HG03565 (cell line): ENCODE data around the gene FGD5.

ENCODE experiments used
- ATAC-seq: cut with Tn5 transposase; IDR thresholded peaks from one replicate; pipeline ENCODE4 v1.9.1; 2021; ENCODE audit warnings: mild to moderate bottlenecking, moderate library complexity; ENCODE audit not compliant: unreplicated experiment

The FGD5 gene

DNA sequence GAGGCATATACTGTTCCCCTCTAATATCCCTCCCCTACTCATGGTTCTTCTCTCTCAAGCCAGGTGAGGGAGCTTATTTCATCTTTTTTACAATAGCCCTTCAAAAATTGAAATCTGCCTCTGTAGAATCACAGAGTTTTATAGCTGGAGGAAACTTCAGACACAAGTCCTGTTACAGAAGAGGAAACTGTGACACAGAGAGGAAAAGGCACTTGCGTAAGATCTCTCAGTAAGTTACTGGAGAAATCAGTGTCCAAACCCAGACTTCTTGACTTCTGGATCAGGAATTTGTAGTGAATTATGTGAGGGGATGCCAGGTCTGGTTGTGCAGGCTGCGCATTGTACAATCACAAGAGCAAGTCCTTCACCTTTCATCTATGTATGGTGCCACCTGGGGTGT lies 4.6 kb downstream of the FGD5 start:
- no peak for ATAC-seq

DNA sequence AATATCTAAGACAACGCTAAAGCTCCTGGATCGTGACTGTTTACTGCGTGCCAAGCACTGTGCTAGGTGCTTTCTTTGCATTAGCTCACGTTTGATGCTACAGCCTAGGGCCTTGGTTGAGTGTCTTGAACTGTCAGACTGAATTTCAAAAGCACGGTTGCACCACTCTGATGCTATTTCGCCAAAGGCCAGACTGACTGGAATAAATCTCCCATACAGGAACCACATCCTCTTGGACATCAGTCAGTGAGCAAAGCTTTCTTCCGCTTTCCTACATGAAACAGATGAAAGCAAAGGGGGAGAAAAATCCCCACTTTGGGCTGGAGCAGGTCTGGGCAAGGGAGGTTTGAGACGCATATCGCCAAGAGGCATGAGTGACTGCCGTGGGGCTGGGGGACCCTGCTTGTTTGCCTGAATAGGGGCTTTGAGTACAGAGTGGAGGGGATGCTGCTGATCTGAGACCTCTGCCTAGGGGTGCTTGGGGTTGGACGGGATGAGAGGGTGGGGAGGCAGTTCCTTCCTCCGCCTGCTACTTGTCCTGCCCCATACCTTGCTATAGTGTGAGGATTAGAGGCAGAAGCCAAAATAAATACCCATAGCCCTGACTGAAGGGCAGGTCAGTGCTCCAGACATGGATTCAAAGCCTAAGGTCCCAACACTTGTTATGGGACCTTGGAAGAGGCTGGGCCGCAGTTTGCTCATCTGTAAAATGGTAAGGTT lies 5.3 kb downstream of the FGD5 start:
- ATAC-seq, result no peak

DNA sequence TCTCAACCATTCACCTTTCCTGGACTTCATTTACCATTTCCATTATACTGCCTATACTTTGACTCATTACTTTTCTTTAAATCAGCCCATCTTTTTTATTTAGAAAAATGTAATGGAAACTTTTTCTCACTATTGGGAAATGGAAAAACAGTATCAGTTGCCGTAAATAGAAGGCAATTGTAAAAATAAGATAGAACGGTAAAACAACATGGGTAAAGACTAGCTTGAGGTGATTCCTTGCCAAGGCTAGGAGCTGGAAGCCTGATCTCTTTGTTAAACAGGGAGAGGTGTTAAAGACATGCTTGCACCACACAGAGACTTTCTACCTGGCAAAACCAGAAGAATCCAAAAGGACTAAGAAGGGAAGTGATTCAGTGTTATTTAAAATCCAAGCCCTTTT lies 5.9 kb downstream of the FGD5 start:
- ATAC-seq, result no peak

DNA sequence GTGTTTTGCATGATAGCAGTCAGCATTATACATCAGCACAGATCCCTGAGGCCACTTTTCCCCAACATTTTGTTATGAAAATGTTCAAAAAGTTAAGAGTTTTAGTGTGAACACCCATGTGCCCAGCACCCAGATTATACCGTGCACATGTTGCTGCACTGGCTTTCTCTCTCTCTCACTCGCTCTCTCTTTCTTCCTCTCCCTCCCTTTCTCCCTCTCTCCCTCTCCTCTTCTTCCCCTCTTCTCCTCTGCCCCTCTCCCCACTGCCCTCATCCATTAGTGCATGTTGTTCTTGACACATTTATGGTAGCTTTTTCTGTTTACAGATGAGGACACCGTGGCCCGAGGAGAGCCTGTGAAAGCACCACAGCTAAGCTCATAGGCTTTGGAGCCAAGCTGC lies 7.3 kb downstream of the FGD5 start:
- no peak for ATAC-seq

DNA sequence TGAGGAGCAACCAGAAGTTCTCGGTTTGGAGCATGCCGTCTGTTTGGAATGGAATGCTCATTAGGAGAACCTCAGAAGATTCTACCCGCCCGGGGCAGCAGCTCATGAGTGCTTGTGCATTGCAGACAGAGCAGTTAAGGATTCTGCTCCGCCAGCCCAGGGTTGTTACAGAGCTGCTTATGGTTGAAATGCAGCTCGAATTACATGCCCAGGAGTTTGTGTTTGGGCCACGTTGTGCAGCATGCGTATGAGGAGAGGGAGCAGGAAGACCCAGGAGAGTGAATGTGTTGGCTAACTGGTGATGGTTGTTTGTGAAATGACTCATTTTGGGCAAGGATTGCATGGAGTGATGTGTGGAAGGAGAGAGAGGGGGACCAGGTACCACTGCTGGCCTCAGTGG lies 9.0 kb downstream of the FGD5 start:
- no peak for ATAC-seq

DNA sequence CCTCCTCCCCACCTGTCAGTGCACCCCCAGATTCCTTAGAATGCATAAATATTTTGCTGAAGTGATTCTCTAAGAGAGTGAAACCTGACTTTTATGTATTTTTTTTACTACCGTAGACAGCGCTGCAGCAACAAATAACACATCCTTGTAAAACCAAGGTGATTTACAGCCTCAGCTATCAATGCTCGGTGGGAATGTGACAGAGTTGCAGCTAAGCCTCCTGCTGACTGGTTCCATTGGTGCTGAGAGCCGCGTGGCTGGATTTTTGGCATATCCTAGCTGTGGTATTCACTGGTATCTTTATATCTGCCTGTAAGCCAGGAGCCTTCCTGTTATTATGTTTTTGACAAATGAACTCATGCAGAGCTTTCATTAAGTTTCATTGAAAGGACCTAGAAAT lies 11.0 kb downstream of the FGD5 start:
- ATAC-seq, result no peak

DNA sequence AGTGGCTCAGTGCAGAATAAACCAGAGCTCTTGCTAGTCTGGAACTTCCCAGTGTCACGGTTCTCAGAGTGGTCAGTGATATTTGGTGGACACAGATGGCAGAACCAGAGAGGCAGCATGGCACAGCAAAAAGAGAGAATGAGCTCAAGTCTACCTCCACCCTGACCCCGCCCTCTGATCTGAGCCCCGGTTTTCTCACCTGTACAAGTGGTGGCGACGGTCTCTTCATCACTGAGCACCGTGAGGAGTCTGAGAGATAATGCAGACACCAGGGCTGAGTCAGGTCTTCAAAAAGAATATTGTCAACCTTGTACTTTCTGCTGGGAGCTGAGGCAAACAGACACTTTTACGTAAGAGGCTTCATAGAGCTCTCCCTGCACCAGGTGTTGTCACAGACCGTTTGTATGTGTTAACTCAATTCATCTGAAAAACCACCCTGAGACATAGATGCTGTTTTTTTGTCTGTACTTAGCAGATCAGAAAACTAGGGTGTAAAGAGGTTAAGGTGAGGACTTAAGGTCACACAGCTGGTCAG lies 13.2 kb downstream of the FGD5 start:
- no peak for ATAC-seq

DNA sequence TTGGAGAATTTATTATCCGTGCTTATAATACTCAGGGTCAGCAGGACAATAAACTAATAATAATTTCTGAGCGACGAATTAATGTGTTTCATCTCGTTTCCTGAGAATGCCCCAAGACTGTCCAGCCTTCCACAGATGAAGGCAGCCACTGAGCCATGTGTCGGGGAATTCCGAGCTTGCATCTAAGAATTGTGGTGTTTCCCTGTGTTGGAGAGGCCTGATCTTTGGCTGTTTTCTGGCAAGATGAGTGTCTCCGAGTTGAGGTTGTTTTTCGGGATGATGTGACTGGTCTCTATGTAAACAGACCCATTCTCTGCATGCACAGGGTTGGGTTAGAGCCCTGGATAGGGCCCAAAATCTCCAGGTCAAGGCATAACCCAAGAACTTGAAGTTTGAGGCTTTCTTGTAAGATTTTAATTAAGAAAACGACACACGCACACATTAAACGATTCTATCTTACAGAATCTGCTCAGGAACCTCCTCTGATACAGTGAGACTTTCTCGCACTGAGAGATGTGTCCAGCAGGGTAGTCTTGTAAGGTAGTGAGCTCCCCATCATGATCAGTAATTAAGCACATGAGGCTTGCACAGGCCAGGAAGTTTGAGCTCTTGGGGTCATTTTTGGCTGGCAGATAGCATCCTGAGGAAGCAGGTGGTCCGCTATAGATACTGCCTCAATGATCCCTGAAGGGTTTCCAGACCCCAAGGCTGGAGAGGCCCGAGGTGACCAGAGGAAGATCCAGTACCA lies 14.4 kb downstream of the FGD5 start:
- ATAC-seq, result no peak

DNA sequence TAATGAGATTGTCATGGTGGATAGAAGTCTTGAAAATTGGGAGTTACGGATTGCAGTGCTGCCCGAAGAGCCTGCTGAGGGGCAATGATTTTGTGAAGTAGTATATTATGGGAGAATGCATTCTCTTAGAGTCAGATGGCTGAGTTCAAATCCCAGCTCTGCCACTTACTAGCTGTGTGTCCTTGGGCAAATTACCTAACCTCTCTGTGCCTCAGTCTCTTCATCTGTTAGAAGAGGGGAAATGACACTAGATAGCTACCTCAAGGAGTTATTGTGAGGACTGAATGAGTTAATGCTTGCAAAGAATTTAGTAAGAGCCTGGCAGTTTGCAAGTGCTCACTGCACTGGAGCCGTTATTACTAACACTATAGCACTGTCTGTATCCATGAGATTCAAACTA lies 15.4 kb downstream of the FGD5 start:
- no peak for ATAC-seq

DNA sequence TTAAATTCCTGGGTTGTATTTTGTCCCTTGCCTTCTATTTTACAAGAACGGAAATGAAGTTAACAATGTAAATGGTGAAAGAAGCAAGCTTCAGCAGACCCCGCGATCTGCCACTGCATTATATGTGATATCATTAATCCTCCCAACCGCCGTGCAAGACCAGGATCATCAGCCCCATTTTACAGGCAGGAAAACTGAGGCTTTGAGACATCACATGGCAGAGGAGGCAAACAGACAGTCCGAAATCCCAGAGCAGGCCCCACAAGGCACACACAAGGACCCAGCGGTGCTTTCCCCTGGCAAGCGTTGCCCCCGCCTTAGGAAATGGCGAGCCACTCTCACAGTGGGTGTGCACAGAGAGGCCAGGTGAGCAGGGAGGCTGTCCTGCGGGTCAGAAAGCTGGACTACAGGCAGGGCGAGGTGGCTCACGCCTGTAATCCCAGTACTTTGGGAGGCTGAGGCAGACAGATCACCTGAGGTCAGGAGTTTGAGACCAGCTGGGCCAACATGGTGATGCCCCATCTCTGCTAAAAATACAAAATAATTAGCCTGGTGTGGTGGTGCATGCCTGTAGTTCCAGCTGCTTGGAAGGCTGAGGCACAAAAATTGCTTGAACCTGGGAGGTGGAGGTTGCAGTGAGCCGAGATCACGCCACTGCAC lies 16.2 kb downstream of the FGD5 start:
- ATAC-seq, result no peak

DNA sequence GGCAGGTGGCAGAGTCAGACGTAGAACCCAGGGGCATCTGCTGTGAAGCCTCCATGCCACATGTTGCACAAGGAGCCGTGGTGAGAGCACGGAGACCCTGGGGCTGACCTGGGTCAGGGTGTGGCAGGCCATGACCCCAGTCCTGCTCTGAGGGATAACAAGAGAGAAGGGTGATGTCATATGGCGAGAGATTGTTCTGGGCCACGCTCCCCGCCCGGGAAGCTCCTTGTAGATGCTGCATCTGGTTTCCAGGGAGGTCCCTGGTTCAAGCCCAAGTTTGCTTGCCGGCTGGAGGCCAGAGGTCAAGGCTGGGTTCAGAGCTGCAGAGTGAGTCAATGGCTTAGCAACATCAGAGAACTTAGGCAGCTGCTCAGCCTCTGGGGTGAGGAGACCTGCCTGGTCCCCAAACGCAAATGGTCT lies 17.3 kb downstream of the FGD5 start:
- ATAC-seq, result no peak

DNA sequence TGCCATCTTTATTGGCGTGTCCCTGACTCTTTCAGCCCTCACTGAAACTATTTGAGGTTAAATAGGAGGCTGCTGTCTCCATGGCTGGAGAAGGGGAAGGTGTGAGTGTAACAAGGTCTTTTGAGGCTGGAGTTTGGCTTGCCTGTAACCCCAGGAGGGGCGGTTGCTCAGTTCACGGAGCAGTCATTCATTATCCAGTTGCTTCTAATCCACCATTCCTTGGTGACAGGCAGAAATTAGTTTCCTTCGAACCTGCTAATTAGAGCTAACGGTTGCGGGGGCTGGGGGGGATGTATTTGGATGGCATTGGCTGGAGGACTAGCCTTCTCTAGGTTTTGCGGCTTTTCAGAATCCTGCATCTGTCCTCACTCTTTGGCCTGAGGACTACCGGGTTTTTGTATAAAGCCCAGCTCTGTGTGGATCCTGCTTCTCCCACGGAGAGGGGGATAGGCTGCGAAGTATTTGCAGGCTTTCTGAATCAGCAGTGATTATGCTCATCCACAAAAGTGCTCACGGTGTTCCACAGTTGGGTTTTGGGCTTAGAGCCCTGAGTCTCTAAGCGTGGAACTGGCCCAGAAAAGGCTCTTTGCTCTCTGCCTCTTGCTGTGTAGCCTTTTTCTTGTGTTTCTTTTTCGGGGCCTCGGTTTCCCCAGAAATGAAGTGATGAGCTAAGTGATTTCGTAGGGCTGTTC lies 18.6 kb downstream of the FGD5 start:
- ATAC-seq, result no peak

DNA sequence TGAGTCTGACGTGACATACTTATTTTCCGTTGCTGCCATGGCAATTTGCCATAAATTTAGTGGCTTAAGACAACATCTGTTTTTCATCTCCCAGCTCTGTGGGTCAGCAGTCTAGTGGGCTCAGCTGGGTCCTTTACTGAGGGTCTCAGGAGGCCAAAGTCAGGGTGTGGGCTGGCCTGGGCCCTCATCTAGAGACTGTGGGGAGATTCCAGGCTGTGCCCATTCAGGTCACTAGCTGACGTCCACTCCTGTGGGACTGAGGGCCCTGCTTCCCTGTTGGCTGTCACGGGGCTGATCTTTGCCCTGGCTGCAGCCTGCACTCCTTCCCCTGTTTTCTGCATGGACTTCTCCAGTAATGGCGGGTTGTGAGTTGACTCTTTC lies 19.1 kb downstream of the FGD5 start:
- ATAC-seq, result no peak

DNA sequence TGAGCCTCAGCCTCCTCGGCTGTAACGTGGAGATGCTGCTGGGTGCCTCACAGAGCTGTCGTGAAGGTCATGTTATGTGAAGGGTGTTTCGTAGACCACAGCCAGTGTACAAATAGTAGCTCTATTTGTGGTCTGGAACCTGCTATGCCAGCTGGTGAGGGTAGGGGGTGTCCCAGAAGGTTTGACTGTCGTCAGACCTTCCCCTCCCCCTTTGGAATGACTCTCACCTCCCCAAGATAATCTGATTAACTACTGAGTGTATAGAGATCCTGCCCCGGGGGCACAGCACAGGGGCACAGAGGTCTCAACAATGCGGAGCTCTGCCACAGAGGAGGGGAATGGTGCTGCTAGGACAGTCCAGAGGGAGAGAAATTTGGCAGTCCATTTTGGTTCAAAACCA lies 20.5 kb downstream of the FGD5 start:
- ATAC-seq, result no peak

DNA sequence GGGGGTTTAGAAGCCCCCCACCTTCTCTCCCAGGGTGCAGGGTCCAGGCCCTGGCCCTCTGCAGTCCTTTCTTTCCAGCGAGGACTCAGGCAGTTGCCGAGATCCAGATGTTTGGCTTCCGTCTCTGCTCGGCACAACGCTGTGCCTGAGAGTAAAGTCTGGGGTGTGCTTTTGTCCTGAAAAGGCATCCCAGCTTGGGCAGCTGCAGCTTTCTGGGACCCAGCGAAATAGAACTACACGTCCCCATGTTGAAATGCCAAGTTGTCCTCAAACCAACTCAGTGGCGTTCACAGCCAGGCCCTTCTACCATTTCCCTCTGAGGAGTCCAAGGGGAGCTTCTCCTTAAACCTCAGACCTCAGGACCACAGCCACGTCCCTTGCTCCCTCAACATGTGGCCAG lies 23.1 kb downstream of the FGD5 start:
- ATAC-seq, result no peak

DNA sequence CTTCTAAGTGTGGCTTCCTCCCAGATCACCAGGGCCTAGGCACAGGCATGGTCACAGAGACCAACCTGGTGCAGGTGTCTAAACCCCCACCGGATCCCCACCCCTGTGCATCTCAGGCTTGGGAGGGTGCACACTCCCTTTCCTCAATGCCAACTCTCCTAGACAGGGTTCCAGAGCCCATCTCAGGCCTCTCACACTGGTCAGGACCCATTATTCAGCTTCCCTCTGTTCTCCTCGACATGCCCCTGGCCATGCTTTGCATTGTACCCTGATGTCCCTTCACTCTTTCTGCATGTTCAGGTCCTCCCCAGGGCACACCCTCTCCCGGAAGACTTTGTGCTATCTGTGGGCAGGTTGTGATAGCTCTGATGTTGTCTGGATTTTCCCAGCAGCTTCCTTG lies 23.5 kb downstream of the FGD5 start:
- ATAC-seq, result no peak

DNA sequence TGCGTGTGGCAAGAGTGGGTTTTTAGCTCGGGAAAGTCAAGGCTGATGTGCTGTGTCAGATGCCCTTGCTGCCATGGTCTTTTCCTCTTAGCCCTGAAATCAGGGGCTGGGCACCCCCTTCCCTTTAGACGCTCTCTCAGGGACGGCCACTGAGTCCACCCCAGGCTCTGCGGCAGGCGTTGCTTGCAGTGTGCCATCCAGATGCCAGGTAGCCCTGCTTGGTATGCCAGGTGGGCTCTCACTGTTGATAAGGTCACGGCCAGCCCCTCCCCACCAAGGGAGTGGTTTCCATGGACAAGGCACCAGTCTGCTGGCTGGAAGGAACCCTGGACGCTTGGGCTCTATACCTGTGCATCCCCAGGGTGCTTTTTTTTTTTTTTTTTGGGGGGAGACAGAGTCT lies 24.6 kb downstream of the FGD5 start:
- ATAC-seq, result no peak

DNA sequence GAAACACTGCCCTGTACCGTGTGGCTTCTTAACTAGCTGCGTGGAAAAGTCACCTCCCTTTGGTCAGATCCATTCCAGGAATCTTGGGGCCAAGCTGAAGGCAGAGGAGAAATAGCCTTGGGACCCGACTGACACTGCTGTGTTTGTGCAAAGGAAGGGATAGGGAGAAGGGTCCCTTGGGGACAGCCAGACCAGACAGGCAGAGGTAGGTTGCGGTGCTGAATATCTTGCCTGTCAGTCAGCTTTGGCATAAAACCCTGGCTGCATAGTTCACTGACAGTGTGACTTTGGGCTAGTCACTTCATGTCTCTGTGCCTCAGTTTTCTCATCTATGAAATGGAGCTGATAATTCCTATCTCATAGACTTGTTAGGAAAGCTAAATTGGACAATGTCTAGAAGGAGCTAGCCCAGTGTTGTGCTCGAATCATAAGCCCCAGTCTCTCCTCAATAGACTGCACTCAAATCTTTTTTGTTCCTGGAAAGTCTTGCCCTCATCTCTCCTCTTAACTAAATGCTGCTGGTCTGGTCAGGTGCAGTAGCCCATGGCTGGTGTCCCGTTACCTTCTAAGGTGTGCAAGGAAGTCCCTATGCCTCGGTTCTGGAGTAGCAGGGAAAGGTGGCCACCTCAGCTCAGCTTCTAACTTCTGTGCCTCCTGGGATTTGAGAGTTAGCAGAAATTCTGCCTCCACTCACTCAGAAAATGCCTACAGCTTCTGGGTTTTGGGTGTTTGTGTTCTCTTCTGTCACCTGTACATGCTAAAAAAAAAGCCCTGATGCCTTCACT lies 25.8 kb downstream of the FGD5 start:
- no peak for ATAC-seq

DNA sequence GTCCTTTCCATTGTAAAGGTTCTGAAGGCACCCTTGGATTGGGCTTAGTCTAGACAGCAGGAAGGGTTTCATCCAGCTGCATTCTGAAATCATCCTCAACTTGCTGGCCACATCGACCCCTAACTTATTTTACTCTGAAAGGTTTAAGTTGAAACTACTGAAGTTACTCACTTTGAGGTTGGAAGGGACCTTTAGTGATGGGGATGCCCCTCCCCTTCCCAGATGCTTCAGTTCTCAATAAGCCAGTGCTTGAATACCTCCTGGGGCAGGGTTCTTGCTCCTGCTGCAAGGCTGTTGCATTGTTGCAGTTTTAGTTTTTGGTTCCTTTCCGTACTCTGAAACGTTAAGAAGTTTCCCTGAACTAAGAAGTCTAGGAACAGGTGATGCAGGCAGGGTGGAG lies 26.4 kb downstream of the FGD5 start:
- ATAC-seq, result no peak

DNA sequence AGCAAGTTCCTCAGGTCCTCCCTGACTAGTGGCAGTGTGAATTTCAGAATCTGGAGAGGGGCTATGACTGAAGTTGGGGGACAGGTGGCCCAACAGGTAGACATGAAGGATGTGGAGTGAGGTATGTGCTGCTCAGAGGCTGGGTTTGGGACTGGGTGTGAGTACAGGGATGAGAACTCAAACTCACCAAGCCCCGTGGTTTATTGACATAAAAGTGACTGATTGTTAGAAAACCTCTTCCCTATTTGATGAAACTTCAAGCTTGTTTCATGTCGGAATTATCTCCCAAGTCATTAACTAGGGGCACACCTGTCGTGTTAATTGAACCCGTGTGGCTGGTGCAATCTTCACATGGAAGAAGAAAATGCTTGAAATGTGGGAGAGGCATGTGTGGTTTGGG lies 27.1 kb downstream of the FGD5 start:
- no peak for ATAC-seq
